Activated T-cell treated with anti-CD3 and anti-CD28 coated beads for 48 hours (primary cell): ENCODE data around the gene RNU1-2.
A peak's percentile ranks its signal among the peaks of the same experiment; 100 is the strongest.
"Not testable (repeated sequence)": the region's sequence is repeated elsewhere in the genome, so short reads cannot be mapped to it uniquely, and the experiment has no call there.

Source experiments
- DNase-seq: peaks from one replicate; pipeline ENCODE4 v3.0.0-alpha.2; 2020; ENCODE audit warnings: low read depth

The RNU1-2 gene

GRCh38 chr1:16895598-16896315, at the start of gene RNU1-2:
RNU1-2 (plus strand) TSS chr1:16895980.
- peak; percentile 74 for DNase-seq

- not testable (repeated sequence) for DNase-seq
These were observed 39.6 kb upstream of the RNU1-2 start for GRCh38 chr1:16856201-16856600.

GRCh38 chr1:16859167-16860041, 36.4 kb upstream of the RNU1-2 start:
- DNase-seq: not testable (repeated sequence)

GRCh38 chr1:16860048-16860447, 35.7 kb upstream of the RNU1-2 start:
- DNase-seq: not testable (repeated sequence)

GRCh38 chr1:16861832-16862245, 33.9 kb upstream of the RNU1-2 start:
- peak; percentile 31 for DNase-seq

- not testable (repeated sequence) for DNase-seq
These were observed 33.4 kb upstream of the RNU1-2 start for GRCh38 chr1:16862415-16862814.

- DNase-seq: not testable (repeated sequence)
These were observed 32.8 kb upstream of the RNU1-2 start for GRCh38 chr1:16863024-16863423.

GRCh38 chr1:16866926-16867707, 28.7 kb upstream of the RNU1-2 start:
- not testable (repeated sequence) for DNase-seq

GRCh38 chr1:16868787-16869186, 27.0 kb upstream of the RNU1-2 start:
- not testable (repeated sequence) for DNase-seq

GRCh38 chr1:16869996-16870395, 25.8 kb upstream of the RNU1-2 start:
- not testable (repeated sequence) for DNase-seq

GRCh38 chr1:16871171-16871570, 24.6 kb upstream of the RNU1-2 start:
- DNase-seq: not testable (repeated sequence)

- DNase-seq: peak; percentile 78
These were observed 23.4 kb upstream of the RNU1-2 start for GRCh38 chr1:16872152-16873075.

- DNase-seq: peak; percentile 35
These were observed 22.5 kb upstream of the RNU1-2 start for GRCh38 chr1:16873076-16873879.

GRCh38 chr1:16874968-16875765, 20.6 kb upstream of the RNU1-2 start:
- DNase-seq: not testable (repeated sequence)

- not testable (repeated sequence) for DNase-seq
These were observed 14.0 kb upstream of the RNU1-2 start for GRCh38 chr1:16881742-16882141.

- no peak for DNase-seq
These were observed 12.8 kb upstream of the RNU1-2 start for GRCh38 chr1:16882986-16883385.

- DNase-seq: not testable (repeated sequence)
These were observed 11.3 kb upstream of the RNU1-2 start for GRCh38 chr1:16884487-16884886.

- no peak for DNase-seq
These were observed 8.7 kb upstream of the RNU1-2 start for GRCh38 chr1:16886860-16887605.
